Measurements from ENCODE around the gene CUBN. TPM values are rescaled to one million over a fixed set of nuclear protein-coding genes. Genes with fewer than 3 reads are reported as not detected.

CUBN gene
- total RNA-seq, 2 donors from 2014 or later, result 0.37 to 0.42 TPM

DNA sequence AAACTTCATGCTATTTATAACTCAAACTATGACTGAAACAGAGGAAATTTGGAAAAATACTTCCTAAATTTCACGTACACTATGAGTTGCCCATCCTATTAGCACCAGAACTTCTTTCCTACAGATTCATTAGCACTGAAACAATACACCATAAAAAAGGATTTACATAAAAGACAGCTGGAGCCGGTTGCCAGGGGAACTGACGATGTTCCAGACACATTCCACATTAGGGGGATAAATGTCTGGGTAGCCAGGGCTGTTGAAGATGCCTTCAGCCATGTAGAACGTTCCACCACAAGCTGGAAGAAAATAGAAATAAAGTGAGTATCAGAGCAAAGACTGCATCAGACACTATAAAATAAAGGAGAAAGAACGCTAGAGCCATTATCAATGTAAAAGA, 182.5 kb downstream of the CUBN start:
- intact Hi-C loops (cut with DNase I, micrococcal nuclease), result no loop called here
- DNase-seq (no peak), ATAC-seq (no peak)

DNA sequence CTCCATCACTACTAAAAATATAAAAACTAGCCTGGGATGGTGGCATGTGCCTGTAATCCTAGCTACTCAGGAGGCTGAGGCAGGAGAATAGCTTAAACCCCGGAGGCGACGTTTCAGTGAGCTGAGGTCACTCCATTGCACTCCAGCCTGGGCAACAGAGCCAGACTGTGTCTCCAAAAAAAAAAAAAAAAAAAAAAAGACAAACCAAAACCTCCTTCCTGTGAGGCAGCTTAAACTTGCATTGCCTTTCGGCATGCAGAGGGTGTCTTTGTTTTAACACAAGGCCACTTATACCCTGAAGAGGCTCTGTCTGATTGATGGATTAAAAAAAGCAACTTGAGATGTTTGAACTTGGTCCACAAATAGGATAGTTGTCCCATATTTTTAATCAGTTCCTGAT, 184.0 kb downstream of the CUBN start:
- intact Hi-C loops (cut with DNase I, micrococcal nuclease), result no loop called here
- ATAC-seq (no peak), DNase-seq (no peak)

DNA sequence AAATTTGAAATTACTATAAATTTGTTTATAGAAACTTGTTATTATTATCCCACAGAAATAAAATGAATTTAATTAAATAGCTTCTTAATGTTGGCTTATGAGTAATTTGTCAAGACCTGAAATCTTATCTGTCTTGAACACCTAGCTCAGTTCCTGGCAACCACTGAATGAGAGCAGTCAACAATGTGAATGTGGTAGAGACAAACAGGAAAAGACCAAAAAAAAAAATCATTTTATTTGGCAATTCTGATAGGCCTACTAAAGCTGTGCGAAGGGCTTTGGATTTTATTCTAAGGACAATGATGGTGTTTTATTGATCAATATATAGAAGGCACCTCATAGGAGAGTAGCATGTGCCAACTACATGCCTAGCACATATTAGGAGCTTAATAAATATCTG, 184.6 kb downstream of the CUBN start:
- intact Hi-C loops (cut with DNase I, micrococcal nuclease), result no loop called here
- DNase-seq, result no peak
- no peak for ATAC-seq

DNA sequence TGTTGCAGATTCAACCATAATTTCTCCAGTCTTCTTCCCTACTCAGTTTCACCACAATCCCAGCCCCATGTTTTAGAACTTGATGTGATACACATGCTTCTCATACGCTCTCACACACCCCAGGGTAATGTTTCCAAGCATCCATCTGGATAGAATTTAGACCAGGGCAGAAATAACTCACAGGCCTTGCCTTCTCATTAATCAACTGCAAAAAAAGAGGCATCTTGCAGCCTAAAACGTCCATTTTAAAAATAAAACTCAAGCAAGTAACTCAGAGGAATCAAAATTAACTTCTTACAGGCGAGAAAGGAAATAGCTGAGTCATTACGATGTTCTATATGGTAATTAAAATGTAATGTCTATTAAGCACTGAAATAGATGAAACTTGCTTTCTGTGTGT, 185.2 kb downstream of the CUBN start:
- no peak for DNase-seq
- ATAC-seq, result no peak
- intact Hi-C loops (cut with DNase I, micrococcal nuclease), result no loop called here

DNA sequence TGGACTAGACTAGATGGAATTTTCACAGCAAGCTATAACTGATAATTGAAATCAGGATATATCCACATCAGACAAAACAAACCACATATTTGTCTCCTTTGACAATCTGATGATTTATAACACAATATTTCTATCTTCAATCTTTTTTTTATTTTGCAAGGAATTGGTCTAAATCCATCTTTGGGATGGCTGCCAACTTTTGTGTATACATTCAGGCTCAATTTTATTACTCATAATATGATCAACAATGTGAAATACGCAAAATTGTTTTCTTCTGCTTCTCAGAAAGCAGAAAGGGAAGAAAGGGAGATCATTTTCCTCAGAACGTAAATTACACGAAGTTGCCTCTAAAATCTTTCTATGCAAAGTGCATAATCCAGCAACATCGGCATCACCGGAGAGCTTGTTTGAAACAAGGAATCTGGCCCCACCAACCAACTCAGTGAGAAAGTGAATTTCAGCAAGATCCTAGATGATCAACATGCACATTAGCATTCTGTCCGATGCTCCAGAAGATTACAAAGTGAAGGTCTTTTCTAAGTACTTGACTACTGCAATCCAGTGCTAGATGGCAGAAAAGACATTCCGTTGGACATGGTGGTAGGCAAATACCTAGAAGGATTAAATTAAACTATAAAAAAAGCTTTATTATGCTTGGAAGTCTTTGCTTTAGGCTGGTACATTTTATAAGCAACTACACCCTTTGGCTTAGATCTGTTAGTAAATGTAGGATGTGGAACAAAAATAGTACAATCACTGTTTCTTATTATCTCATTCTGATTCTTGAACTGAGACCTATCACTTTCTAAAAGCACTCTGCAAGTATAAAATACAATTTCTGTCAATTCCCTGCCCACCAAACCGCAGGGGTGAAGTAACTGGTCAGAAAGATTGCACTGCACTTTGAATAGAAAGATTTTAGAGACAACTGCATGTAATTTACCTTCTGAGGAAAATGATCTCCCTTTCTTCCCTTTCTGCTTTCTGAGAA, 186.0 kb downstream of the CUBN start:
- DNase-seq (no peak), ATAC-seq (no peak)
- intact Hi-C loops (cut with DNase I, micrococcal nuclease), result no loop called here

DNA sequence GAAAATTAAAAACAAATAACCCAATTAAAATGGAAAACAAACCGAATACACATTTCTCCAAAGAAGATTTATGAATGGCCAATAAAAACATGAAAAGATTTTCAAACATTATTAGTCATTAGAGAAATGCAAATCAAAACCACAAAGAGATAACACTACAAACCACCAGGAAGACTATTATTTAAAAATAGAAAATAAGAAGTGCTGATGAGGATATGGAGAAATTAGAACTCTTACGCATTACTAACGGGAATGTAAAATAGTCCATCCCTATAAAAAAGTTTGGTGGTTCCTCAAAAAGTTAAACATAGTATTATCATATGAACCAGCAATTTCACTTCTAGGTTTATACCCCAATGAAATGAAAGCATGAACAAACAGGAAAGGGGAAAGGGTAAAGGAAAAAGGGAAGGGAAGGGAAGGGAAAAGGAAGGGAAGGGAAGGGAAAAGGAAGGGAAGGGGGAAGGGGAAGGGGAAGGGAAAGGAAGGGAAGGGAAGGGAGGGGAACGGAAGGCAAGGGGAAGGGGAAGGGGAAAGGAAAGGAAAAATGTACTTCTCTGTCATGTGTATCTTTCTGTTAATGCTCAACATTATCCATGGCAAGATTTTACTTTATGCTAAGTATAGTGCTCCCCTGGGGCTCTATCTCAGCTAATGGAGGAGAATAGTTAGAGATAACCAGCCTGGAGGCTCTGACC, 187.1 kb downstream of the CUBN start:
- no peak for DNase-seq
- intact Hi-C loops (cut with DNase I, micrococcal nuclease), result no loop called here
- no peak for ATAC-seq

DNA sequence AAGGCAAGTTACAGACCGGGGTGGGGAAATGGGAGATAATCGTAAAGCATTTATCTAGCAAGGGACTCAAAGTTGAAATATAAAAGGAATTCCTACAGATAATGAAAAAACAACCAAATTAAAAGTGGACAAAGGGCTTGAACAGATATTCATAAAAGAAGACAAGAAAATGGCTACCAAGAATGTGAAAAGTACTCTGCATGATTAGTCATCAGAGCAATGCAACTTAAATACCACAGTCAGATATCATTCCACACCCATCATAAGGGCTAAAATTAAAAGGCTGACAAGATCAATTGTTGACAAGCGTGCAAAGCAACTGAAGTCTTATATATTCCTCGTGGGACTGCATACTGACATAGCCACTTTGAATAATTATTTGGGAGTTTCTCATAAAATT, 187.7 kb downstream of the CUBN start:
- DNase-seq (no peak), ATAC-seq (no peak)
- intact Hi-C loops (cut with DNase I, micrococcal nuclease), result no loop called here

DNA sequence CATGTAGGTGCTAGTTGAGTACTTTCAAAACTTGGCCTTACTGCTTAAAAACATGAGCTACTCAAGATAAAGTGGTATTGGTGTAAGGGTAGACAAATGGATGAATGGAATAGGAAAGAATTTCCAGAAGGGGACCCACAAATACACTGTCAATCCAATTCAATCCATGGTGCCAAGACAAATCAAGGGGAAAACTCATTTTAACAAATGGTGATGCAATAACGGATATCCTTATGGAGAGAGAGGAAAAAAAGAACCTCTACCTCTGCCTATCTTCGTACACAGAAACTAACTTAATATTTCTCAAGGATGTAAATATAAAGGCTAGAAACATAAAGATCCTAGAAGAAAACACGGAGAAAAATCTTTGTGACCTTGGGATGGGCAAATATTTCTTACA, 188.5 kb downstream of the CUBN start:
- ATAC-seq (no peak), DNase-seq (no peak)
- intact Hi-C loops (cut with DNase I, micrococcal nuclease), result no loop called here

DNA sequence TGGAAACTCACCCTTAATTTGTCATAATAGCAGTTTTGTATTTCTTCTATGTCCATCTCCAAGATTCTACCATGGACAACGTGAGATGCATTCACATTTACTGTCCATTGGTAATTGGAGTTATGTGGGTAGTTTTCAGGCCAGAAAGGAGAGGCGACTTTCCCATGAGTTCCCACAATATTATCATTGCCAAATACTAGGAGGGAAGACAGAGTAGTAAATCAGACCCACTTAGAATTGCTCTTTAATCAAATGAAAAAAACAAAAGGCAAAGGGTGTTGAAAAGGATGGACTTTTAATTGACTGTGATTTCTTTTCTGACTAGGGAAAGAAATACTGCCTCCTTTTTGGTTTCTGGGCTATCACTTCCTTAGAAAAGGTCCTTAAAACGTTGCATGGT, 190.7 kb downstream of the CUBN start:
- DNase-seq (no peak), ATAC-seq (no peak)
- intact Hi-C loops (cut with DNase I, micrococcal nuclease), result no loop called here

DNA sequence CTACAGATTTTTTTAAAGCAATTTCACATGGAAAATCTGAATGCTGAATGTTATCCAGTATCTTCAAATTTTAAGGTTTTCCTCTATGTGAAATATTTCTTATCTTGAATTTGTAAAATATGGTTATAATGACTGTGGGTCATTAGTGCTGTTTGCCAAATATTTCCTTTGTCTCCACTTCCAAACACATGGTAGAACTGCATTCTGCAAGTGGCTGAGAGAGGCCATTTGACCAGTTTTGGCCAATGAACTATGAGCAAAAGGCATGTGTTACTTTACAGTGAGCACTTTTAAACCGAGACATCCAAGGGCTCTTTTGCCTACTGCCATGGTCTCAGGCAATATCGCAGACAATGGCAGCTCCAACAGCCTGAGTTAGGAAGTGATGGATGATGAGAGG, 195.2 kb downstream of the CUBN start:
- ATAC-seq, result no peak
- DNase-seq, result no peak
- intact Hi-C loops (cut with DNase I, micrococcal nuclease), result no loop called here

DNA sequence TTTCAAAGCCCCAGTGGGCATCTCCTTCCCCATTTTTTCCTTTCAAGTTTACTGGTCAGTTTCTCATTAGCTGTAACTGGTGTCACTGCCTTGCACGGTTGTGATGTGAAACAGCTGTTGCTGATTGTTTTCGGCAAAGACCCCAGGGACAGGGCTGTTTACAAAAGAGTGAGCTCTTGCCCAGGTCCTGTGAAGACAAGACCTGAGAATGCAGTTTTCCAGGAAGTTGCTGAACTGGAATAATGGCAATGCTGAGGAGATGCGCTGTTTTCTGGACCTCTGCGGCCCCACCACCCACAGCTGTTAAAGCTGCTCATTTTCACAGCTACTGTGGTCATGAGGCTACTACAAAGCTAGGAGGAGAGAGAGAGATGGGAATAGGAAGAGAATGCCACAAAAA, 195.8 kb downstream of the CUBN start:
- intact Hi-C loops (cut with DNase I, micrococcal nuclease), result loop anchor here in 1 of 2 donors (2.0 kb wide), 1 partner anchor 39 kb away; no protein-coding TSS in a partner anchor
- ATAC-seq (no peak), DNase-seq (no peak)

DNA sequence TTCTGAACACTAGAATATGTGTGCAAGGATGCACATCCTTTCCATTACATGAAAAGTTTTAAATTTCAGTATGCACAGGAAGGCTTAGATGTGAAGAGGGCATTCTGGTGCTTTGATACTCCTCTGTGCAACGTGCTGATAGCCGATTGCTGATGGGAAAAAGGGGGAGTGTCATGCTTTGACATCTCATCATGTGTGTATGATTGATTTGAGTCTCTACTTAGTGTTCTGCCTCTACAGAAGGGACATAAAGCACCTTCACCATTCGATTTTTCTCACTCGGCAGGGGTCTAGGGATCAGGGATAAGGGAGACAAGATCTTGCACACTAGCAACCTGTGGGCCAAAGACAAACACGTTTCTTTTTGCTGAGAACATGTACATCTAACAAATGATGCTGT, 197.7 kb downstream of the CUBN start:
- ATAC-seq (no peak), DNase-seq (no peak)
- intact Hi-C loops (cut with DNase I, micrococcal nuclease), result loop anchor here in 1 of 2 donors (2.0 kb wide), 1 partner anchor 37 kb away; no protein-coding TSS in a partner anchor

DNA sequence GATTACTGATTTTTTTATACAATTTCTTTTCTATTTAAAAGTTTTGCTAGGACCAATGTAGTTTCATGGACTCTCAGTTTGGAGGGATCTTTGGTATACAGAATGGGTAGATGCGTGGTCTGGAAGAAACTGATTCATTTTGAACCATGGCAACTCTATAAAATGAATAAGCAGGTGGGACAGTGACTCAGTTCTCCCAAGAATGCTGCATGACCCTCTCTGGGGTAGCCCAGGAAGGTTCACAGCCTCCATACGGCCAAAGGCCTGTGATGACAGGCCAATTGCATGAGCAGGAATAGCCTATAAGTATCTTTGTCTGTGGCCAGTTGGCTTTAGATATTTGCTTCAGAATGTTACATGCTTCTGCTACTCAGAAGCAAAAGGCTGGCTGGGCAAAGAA, 199.1 kb downstream of the CUBN start:
- ATAC-seq (no peak), DNase-seq (no peak)
- intact Hi-C loops (cut with DNase I, micrococcal nuclease), result no loop called here

DNA sequence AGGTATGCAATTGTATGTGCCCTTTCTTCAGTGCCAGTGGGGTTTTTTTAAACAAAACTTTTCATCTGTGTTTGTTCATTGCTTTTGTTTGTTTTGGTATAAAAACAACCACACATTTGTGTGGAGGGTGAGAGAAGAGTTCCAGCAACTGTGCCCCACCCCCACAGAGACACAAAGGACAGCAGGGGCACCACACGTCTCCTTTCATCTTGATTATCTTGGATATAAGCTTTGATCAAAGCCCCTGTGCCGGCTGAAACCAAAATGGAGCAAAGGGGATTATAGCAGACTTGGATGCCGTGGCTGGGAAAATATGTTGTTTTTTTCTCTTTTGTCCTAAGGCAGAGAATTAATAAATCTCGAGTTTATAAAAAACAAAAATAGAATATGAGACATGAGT, 200.5 kb downstream of the CUBN start:
- intact Hi-C loops (cut with DNase I, micrococcal nuclease), result no loop called here
- DNase-seq, result no peak
- no peak for ATAC-seq

DNA sequence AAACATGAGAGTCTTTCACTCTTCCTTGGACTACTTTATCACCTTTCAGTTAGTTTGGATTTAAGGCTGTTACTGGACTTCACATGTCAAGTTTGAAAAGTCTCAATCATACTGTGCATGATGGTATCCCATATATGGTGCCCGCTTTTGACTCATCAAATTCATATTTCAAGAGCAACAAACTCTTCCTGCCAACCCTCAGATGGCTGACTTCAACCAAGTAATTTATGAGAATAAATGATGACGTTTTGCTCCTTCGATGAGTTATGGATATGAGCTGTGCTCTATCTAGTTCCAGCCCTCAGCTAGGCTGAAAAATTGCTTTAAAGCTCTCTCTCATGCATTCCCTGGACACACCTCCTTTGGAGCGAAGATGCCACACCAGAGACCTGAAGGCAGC, 202.1 kb downstream of the CUBN start:
- ATAC-seq (no peak), DNase-seq (no peak)
- intact Hi-C loops (cut with DNase I, micrococcal nuclease), result no loop called here

DNA sequence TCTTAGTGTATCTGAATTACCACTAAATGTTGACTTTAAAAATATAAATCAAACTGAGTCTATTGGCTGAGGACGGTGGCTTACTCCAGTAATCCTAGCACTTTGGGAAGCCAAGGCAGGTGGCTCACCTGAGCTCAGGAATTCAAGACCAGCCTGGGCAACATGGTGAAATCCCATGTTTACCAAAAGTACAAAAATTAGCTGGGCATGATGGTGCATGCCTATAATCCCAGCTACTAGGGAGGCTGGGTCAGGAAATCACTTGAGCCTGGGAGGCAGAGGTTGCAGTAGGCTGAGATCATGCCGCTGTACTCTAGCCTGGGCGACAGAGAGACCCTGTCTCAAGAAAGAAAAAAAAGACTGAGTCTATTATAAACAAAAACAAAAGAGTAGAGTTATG, 205.9 kb downstream of the CUBN start:
- DNase-seq, result no peak
- ATAC-seq, result no peak
- intact Hi-C loops (cut with DNase I, micrococcal nuclease), result no loop called here

DNA sequence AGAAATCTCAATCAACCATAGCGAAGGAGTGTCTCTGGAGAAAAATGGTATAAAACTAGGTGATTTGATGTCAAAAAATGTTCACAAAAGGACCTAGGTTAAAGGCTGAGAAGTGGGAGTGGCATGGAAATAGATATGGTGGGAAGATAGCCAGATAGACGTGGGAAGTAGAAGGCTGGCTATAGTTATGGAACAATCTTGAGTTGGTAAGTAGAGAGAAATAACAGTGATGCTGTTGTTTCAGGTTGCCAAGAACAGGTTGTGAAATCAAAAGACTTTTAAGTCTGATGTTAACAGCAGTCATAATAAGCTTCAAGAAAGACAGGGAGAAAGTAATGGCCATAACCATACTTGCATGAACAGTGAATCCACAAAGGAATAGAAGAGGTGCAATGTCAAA, 206.3 kb downstream of the CUBN start:
- DNase-seq, result no peak
- no peak for ATAC-seq
- intact Hi-C loops (cut with DNase I, micrococcal nuclease), result no loop called here

DNA sequence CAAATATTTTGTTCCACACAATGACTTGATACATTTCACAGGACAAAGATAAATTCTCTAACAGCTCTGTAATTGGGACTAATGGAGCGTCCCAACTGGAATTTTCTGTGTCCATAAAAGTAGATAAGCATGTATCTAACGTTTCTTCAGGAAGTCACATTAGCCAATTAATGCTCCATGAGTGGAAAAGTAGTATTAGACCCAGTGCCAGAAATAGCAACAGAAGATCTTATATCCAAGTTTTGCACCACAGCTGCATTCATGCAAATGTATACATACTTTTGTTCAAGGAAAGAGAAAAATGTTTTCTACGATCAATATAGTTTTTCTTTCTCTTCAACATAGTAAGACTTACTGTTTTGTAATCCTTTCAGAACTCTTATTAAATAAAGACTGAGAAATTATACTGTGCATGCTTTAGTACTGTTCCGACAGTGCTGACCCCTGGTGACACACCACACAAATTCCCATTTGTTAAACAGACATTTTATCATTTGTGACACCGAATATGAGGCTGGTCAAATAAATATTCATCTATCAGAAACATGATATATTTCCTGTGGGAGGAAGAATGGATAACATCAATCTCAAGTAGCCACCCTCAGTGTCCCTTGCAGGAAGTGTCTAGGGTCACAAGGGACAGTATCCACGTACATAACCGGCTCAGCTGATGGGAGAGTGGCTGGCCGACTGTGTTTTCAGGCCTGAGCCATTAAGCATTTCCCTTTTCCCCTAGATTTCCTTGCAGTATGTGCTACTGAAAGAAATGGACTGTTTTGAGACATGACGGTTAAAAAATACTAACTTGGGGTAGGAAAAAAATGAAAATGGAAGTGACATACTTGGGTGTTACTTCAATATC, 210.3 kb downstream of the CUBN start:
- intact Hi-C loops (cut with DNase I, micrococcal nuclease), result no loop called here
- DNase-seq (no peak), ATAC-seq (no peak)

DNA sequence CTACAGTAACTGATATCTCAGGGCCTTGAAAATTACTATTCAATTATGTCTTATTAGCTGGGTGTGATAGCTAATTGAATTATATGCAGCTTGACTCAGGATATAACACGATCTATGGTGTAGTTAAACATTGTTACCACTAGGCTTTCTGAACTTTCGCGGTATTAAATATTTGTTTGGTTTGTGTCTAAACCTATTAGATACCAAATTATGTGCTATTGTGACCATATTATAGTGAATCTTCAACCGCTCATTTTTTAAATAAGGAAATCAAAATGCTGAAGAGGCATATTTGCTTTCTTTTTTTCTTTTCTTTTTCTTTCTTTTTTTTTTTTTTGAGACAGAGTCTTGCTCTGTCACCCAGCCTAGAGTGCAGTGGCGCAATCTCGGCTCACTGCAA, 213.1 kb downstream of the CUBN start:
- DNase-seq, result no peak
- no peak for ATAC-seq
- intact Hi-C loops (cut with DNase I, micrococcal nuclease), result no loop called here

All from left colon (tissue), 2 donors.